ENCODE results near the gene ASB18. TPM values are rescaled to one million over a fixed set of nuclear protein-coding genes. Genes with fewer than 3 reads are reported as not detected.

ASB18 gene
- total RNA-seq, 1 donor from 2014 or later, result not detected

DNA sequence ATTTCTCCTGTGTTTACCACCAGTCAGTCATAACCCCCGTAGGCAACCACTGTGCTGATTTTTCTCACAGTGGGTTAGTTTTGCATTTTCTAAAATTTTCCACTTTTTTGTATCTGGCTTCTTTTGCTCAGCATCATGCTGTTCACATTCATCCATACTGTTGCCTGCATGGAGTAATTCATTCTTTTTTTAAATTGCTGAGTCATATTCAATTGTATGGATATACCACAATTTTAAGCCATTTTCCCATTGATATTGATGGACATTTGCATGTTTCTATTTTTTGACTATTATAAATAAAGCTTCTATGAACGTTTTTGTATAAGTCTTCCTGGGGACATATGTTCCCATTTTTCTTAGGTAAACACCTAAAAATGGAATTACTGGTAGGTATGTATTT, 40.5 kb downstream of the ASB18 start:
- Histone ChIP-seq H3K4me3 (ENCODE audit: low read depth, low read length) (no peak overlapping the region), H3K27me3 (ENCODE audit: control insufficient read depth, insufficient read depth, low read length) (peaks cover 2% of the 10 kb centered on the region), H3K36me3 (ENCODE audit: control insufficient read depth, insufficient read depth, low read length) (no peaks in the 10 kb centered on the region)
- DNase-seq (ENCODE audit: low read depth), result no peak
- TF ChIP-seq, protein P1, sequence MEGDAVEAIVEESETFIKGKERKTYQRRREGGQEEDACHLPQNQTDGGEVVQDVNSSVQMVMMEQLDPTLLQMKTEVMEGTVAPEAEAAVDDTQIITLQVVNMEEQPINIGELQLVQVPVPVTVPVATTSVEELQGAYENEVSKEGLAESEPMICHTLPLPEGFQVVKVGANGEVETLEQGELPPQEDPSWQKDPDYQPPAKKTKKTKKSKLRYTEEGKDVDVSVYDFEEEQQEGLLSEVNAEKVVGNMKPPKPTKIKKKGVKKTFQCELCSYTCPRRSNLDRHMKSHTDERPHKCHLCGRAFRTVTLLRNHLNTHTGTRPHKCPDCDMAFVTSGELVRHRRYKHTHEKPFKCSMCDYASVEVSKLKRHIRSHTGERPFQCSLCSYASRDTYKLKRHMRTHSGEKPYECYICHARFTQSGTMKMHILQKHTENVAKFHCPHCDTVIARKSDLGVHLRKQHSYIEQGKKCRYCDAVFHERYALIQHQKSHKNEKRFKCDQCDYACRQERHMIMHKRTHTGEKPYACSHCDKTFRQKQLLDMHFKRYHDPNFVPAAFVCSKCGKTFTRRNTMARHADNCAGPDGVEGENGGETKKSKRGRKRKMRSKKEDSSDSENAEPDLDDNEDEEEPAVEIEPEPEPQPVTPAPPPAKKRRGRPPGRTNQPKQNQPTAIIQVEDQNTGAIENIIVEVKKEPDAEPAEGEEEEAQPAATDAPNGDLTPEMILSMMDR (IDR thresholded peaks at IDR 0.05; ENCODE audit: insufficient read depth, low read length, poor library complexity, severe bottlenecking), result no peak

DNA sequence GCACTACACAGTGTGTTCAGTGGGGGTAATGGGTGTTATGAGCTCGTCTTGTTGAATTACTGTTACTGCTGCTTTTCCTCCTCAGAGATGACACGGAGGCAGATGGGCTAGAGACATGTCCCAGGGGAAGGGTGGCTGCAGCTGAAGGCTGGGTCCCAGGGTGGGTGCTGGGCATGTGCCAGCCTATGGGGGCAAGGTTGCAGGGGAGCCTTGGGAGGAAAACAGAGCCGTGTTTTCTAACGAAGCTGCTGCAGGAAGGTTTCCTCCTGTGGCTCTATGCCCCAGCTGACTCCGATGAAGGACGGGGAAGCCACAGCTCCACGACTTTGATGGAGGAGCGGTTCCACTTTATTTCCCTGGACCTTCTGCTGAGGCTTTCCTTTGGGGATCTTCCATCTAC, 42.4 kb downstream of the ASB18 start:
- Histone ChIP-seq H3K27me3 (ENCODE audit: control insufficient read depth, insufficient read depth, low read length) (peaks cover 2% of the 10 kb centered on the region), H3K36me3 (ENCODE audit: control insufficient read depth, insufficient read depth, low read length) (no peaks in the 10 kb centered on the region), H3K4me3 (ENCODE audit: low read depth, low read length) (no peak overlapping the region)
- TF ChIP-seq, protein P1 (IDR thresholded peaks at IDR 0.05; ENCODE audit: insufficient read depth, low read length, poor library complexity, severe bottlenecking), result no peak
- no peak for DNase-seq (ENCODE audit: low read depth)

DNA sequence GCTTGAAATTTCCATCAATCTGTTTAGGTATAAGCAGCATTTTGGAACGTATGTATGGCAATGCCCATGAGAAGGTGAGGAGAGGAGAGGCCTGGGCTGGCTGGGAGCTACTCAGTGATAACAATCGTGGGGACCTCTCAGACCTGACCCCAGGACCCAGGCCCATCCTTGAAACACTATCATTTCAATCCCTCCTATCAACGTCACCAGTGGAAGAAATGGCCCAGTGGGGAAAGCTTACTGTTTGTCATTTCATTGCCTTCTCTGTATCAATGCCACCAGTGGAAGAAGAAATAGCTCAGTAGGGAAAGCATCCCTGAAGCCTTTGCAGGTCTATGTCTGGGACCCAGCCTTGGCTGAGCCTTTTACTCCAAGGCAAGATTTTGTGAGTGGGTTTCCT, 44.8 kb downstream of the ASB18 start:
- H3K27me3 ChIP-seq (ENCODE audit: control insufficient read depth, insufficient read depth, low read length), result peaks cover 2% of the 10 kb centered on the region
- TF ChIP-seq, protein P1 (IDR thresholded peaks at IDR 0.05; ENCODE audit: insufficient read depth, low read length, poor library complexity, severe bottlenecking), result no peak
- no peaks in the 10 kb centered on the region for H3K36me3 ChIP-seq (ENCODE audit: control insufficient read depth, insufficient read depth, low read length)
- no peak for DNase-seq (ENCODE audit: low read depth)
- H3K4me3 ChIP-seq (ENCODE audit: low read depth, low read length), result no peak overlapping the region

DNA sequence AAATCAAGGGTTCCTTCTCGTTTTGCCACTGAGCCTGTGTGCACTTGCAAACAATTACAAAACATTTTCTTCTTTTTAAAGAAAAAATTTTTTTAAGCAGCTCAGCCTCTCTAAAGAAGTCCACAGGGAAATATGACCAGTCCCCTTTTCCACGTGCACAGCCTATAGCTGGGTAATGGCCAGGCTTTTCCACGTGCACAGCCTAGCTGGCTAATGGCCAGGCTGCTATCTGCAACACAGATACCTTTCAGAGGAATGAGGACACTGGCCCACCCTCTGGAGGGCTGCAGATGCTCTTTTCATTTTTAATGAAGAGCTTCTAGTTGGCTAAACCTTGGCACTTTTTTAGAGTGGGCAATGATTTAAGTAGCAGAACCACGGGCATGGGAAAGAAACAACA, 46.3 kb downstream of the ASB18 start:
- no peak for DNase-seq (ENCODE audit: low read depth)
- Histone ChIP-seq H3K36me3 (ENCODE audit: control insufficient read depth, insufficient read depth, low read length) (no peaks in the 10 kb centered on the region), H3K4me3 (ENCODE audit: low read depth, low read length) (no peak overlapping the region), H3K27me3 (ENCODE audit: control insufficient read depth, insufficient read depth, low read length) (peaks cover 9% of the 10 kb centered on the region)
- TF ChIP-seq, protein P1 (IDR thresholded peaks at IDR 0.05; ENCODE audit: insufficient read depth, low read length, poor library complexity, severe bottlenecking), result no peak

DNA sequence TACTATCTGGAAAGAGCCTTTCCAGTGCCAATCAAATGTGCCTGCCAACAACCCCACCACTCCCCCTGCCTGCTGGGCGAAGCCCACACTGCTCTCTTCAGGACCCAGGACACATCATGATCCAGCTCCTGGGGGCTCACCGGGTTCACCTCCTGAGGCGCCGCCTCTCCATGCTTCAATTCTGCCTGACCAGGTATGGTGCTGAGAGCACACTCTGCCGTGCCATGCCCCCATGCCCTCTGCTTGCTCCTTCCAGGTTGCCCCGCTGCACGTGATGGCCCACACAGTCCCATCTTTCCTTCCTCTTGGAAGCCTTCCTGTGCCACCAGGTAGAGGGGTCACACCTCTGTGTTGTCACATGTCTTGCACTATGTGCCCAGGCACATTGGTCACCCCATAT, 47.5 kb downstream of the ASB18 start:
- DNase-seq (ENCODE audit: low read depth), result no peak
- Histone ChIP-seq H3K27me3 (ENCODE audit: control insufficient read depth, insufficient read depth, low read length) (peaks cover 13% of the 10 kb centered on the region), H3K4me3 (ENCODE audit: low read depth, low read length) (no peak overlapping the region), H3K36me3 (ENCODE audit: control insufficient read depth, insufficient read depth, low read length) (no peaks in the 10 kb centered on the region)
- TF ChIP-seq, protein P1 (IDR thresholded peaks at IDR 0.05; ENCODE audit: insufficient read depth, low read length, poor library complexity, severe bottlenecking), result no peak

DNA sequence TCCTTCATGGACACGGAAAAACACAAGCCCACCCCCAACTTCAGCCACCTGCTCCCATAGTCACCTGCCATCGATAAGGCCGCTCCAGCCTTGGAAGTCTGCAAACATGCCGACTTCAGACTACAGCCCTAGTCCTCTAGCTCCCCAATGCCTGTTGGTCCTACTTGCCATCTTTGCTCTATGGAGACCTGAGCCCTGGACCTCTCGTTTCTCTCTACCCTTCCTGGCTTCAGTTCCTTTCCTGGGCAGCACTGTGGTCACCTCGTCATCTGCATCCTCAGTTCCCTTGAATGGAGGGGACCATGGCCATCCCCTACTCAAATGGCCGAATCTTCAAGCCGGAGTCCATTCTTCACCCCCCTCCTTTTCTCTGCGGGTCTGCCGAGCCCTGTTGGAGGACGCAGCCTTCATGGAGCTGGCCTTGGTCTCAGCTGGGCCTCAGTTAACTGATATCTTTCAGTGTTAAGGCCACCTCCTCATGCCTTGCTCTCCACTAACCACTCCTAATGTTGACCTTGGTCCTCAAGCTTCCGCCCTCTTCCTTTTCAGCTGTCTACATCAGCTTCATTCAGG, 48.4 kb downstream of the ASB18 start:
- H3K4me3 ChIP-seq (ENCODE audit: low read depth, low read length), result no peak overlapping the region
- no peak for DNase-seq (ENCODE audit: low read depth)
- TF ChIP-seq, protein P1 (IDR thresholded peaks at IDR 0.05; ENCODE audit: insufficient read depth, low read length, poor library complexity, severe bottlenecking), result no peak
- no peaks in the 10 kb centered on the region for H3K36me3 ChIP-seq (ENCODE audit: control insufficient read depth, insufficient read depth, low read length)
- H3K27me3 ChIP-seq (ENCODE audit: control insufficient read depth, insufficient read depth, low read length), result peaks cover 21% of the 10 kb centered on the region
